GM12865 (cell line): ENCODE measurements around the gene CHST13.

Experiments
- DNase-seq: peaks from one replicate; pipeline ENCODE4 v3.0.0; 2010; ENCODE audit warnings: low read depth
- H3K4me3 ChIP-seq: 2 replicates; pipeline ENCODE4 v1.5.1; 2011; ENCODE audit warnings: mild to moderate bottlenecking, low read depth, low read length, control low read depth
- TF ChIP-seq, protein P1 (sequence below): IDR thresholded peaks from 2 replicates; pipeline ENCODE4 v1.5.1; 2011; ENCODE audit warnings: low read length, control low read depth, low read depth, inconsistent platforms; ENCODE audit not compliant: insufficient read depth; ENCODE audit errors: missing control alignments

The CHST13 gene

DNA sequence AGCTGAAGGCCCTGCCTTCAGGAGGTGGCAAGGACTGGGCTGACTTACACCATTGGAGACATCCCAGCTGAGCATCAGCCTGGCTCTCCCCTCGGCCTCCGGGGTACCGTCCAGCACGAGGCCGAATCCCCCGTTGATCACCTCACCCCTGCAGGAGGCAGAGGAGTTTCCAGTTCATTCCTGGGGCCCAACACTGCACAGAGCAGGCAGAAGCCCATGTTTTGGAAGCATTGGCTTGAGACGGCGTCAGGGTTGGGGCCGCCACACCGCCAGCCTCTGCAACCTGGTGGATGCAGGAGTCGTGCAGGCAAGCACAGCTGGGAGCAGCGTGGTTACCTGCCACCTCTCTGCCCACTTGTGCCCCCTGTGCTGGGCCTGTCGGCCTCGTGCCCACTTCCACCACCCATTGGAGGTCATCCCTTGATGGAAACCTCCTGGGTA is 40.6 kb upstream of the CHST13 start:
- no peak overlapping the region for H3K4me3 ChIP-seq
- TF ChIP-seq, protein P1, sequence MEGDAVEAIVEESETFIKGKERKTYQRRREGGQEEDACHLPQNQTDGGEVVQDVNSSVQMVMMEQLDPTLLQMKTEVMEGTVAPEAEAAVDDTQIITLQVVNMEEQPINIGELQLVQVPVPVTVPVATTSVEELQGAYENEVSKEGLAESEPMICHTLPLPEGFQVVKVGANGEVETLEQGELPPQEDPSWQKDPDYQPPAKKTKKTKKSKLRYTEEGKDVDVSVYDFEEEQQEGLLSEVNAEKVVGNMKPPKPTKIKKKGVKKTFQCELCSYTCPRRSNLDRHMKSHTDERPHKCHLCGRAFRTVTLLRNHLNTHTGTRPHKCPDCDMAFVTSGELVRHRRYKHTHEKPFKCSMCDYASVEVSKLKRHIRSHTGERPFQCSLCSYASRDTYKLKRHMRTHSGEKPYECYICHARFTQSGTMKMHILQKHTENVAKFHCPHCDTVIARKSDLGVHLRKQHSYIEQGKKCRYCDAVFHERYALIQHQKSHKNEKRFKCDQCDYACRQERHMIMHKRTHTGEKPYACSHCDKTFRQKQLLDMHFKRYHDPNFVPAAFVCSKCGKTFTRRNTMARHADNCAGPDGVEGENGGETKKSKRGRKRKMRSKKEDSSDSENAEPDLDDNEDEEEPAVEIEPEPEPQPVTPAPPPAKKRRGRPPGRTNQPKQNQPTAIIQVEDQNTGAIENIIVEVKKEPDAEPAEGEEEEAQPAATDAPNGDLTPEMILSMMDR = no peak
- no peak for DNase-seq

DNA sequence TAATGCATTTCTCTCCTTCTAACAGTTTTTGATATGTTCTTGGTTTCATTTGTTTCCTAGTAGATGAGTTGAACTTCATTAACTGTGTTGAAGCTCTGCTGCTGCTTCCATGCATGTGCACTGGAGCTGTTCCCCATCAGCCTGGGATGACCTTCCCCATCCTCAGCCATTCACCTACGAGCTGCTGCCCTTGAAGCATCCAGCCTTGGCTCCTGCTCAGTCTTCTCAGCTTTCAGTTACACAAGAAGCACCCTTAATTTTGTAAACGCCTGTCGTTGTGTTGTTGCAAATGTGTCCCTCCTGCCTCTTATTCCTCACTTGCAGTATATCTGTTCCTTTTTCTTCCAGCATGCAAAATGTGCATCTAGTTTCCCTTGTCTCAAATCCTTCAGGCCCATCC is 39.8 kb upstream of the CHST13 start:
- TF ChIP-seq, protein P1 = no peak
- H3K4me3 ChIP-seq = no peak overlapping the region
- DNase-seq = no peak

DNA sequence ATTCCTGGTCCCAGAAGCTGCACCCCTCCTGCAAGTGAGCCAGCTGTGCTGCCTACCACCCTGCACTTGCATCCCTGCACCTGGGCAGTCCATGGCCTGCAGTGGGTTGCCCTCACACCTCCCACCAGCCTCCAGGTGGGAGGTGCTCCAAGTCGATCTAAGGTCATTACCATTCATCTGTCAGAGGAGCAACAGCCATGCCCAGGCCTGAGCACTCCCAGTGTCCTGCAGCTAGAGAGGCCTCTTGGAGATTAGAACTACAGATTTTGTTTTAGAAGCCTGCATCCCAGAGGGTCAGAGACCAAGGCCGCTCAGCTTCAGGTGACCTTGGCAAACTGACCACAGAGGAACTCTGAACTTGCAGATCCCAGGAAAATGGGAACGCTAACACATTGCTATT is 39.3 kb upstream of the CHST13 start:
- H3K4me3 ChIP-seq = no peak overlapping the region
- no peak for DNase-seq
- TF ChIP-seq, protein P1 = no peak

DNA sequence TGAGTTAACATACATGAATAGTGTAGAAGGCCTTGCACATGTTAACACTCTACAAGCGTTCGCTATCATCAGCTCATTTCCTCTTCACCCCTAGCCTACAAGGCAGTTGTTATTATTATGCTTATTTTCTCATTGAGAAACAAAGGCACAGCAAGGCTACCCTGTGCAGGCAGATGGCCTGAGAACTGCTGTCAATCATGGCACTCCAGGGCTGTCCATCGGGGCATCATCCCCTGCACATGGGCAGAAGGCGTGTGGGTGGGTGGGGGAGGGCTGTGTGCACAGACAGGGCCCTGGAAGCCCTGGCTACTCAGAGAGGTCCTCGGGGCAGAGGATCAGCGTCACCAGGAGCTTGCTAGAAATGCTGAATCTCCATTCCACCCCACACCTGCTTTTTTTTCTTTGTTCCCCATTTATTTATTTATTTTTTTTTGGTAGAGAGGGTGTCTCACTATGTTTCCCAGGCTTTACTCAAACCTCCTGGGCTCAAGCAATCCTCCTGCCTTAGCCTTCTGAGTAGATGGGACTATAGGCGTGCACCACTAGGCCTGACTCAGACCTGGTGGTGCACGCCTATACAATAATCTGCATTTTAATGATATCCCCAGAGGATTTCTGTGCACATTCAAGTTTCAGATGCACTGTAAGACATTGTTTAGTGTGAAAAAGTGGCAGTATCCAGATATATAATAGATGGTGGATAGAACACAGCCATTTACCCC is 38.6 kb upstream of the CHST13 start:
- no peak for DNase-seq
- TF ChIP-seq, protein P1 = no peak
- H3K4me3 ChIP-seq = no peak overlapping the region

DNA sequence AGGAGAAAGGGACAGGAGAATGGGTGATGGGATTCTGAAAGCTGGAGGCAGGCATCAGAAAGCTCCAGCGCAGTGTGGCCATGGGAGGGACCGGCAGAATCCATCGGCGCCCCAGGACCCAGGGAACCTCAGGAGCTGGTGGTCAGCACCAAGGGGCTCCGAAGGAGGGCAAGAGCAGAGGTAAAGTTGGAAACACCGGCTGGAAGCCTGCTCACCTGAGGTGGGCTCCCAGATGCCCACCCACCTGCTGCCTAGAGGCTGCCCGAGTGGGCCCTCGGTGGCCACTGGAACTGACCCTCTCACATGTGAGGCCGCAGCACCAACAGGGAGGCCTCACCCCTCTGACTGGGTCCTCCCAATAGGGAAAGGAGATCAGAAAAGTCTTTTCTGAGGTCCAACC is 38.0 kb upstream of the CHST13 start:
- H3K4me3 ChIP-seq = no peak overlapping the region
- DNase-seq = no peak
- TF ChIP-seq, protein P1 = no peak

DNA sequence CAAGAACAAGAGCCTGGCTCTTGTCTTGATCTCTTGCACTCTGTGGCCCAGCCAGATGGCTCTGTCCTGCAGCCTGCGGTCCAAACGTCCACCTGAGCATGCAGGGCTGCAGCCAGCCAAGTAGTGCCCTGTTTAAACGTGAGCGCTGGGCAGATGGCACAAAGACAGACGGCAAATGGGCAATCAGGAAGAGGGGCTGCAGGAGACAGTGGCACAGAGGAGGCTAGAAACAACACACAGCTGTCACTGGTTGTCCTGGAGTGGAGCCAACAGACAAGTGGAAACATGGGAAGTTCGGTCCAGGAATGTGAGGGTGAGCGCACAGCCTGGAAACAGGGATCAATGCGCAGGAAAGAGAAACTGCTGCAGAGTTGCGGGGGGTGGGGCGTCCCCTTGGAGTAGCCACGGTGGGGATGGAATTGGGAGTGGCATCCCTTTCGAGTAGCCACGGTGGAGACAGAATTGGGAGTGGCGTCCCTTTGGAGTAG is 37.6 kb upstream of the CHST13 start:
- TF ChIP-seq, protein P1 = no peak
- no peak overlapping the region for H3K4me3 ChIP-seq
- DNase-seq = no peak

DNA sequence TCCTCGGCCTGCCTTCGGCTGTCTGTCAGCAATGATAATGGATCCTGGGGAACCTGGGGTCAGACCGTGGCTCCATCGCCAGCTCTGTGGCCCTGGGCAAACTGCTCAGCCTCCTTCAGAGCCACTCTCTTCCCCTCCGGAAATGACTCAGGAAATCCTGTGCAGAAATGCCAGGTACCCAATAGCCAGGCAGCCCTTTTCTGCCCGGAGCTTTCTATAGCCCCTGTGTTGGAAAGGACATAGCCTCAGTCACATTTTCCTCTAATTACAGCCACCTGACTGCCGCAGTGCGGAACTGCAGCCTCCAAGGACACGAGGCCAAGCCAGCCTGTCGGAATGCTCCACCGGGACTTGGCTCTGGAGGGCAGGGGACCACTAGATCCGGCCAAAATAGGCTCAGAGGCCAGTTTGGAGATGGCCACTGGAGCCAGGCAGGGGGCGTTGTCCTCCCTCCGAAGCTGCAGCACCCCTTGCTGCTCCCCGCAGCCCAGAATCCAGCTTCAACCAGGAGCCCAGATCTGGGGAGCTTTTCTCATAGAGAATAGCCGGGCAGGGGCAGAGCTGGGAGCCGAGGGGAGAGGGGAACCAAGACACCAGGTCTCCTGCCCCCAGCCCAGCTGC is 36.7 kb upstream of the CHST13 start:
- DNase-seq = no peak
- no peak overlapping the region for H3K4me3 ChIP-seq
- TF ChIP-seq, protein P1 = no peak
